Measurements from ENCODE around the gene CAB39L. TPM values are rescaled to one million over a fixed set of nuclear protein-coding genes. Genes with fewer than 3 reads are reported as not detected.

The CAB39L gene
- total RNA-seq, 4 donors from 2014 or later = 51.7 to 72.9 (median 62.1) TPM

- no peak for TF ChIP-seq CTCF (IDR thresholded peaks at IDR 0.05; ENCODE audit: low read depth)
Observed at GRCh38 chr13:49400755-49401659, 42.9 kb downstream of the CAB39L start.

DNA sequence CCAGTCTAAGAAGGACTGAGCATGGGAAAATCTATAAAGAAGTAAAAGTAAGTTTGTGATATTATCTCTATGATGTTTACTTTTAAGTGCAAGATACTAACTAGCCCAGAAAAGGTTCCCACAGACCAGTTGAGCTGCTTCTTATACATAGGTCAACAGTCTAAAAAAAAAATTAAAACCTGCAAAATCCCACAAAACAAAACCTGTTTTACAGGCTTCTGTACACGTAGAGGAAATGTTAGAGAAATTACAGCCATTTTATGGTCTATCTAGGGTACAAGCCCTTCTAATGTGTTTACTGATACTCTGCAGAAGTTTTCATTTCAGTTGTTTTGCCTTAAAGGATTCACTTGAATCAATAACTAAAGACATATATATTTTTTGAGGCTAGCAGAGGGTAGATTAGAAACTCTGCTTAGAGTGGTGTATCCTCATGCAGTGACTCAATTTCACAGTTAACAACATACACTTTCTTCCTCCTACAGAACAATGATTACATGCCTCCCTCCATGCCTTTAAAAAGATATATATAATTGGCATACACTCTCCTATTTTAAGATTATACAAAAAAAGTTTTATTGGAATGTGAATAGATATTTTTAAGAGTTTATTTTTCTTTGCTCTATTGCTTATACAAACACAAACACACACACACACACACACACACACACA is 43.9 kb downstream of the CAB39L start:
- TF ChIP-seq CTCF (IDR thresholded peaks at IDR 0.05; ENCODE audit: low read depth) = no peak

GRCh38 chr13:49395878-49396380 is 47.9 kb downstream of the CAB39L start:
- TF ChIP-seq CTCF (IDR thresholded peaks at IDR 0.05; ENCODE audit: low read depth) = no peak

DNA sequence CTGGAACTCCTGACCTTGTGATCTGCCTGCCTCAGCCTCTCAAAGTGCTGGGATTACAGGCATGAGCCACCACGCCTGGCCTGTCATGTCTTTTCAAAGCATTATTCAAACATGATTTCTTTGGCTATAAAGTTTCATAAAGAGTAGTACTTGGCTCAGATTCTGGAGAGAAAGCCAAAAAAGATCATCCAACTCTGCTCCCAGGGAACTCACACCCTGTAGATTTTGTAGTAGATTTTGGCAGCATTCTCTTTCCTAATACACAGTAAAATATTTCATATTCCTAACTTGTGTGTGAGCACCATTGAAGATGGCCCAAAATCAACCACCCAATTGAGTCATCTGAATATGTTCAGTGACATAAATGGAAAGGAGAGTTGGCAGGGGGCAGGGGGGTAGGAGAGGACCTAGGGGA is 48.4 kb downstream of the CAB39L start:
- TF ChIP-seq CTCF (IDR thresholded peaks at IDR 0.05; ENCODE audit: low read depth) = no peak

GRCh38 chr13:49388091-49388635 is 55.7 kb downstream of the CAB39L start:
- no peak for TF ChIP-seq CTCF (IDR thresholded peaks at IDR 0.05; ENCODE audit: low read depth)

- TF ChIP-seq CTCF (IDR thresholded peaks at IDR 0.05; ENCODE audit: low read depth) = no peak
Observed at GRCh38 chr13:49386664-49387063, 57.2 kb downstream of the CAB39L start.

- no peak for TF ChIP-seq CTCF (IDR thresholded peaks at IDR 0.05; ENCODE audit: low read depth)
Observed at GRCh38 chr13:49376121-49376520, 67.7 kb downstream of the CAB39L start.
